DMS 273 treated with DMSO at 0.1 percent for 48 hours (cell line): Measurements from ENCODE around the gene SEMA3F.

ENCODE experiments used
- DNase-seq: peaks from one replicate; lab custom pipeline; 2025; lab: John Stamatoyannopoulos, UW

Gene SEMA3F

GRCh38 chr3:50132421-50133282 lies 22.5 kb upstream of the SEMA3F start:
- no peak for DNase-seq

- no peak for DNase-seq
Measured at GRCh38 chr3:50133283-50133615, 21.9 kb upstream of the SEMA3F start.

GRCh38 chr3:50134367-50134766 lies 20.8 kb upstream of the SEMA3F start:
- DNase-seq: no peak

- no peak for DNase-seq
Measured at GRCh38 chr3:50135964-50136363, 19.2 kb upstream of the SEMA3F start.

- DNase-seq: no peak
Measured at GRCh38 chr3:50136714-50137405, 18.3 kb upstream of the SEMA3F start.

- DNase-seq: no peak
Measured at GRCh38 chr3:50137531-50137930, 17.6 kb upstream of the SEMA3F start.

GRCh38 chr3:50138266-50139200 lies 16.6 kb upstream of the SEMA3F start:
- DNase-seq: no peak

GRCh38 chr3:50139308-50139707 lies 15.8 kb upstream of the SEMA3F start:
- DNase-seq: no peak

GRCh38 chr3:50139718-50140423 lies 15.3 kb upstream of the SEMA3F start:
- no peak for DNase-seq

- DNase-seq: no peak
Measured at GRCh38 chr3:50140990-50141389, 14.1 kb upstream of the SEMA3F start.

- DNase-seq: no peak
Measured at GRCh38 chr3:50146316-50146901, 8.7 kb upstream of the SEMA3F start.

GRCh38 chr3:50147016-50147415 lies 8.1 kb upstream of the SEMA3F start:
- DNase-seq: no peak

GRCh38 chr3:50147447-50147846 lies 7.7 kb upstream of the SEMA3F start:
- no peak for DNase-seq

GRCh38 chr3:50147861-50148260 lies 7.3 kb upstream of the SEMA3F start:
- no peak for DNase-seq

GRCh38 chr3:50150404-50150750 lies 4.7 kb upstream of the SEMA3F start:
- DNase-seq: no peak

GRCh38 chr3:50150863-50151686 lies 4.0 kb upstream of the SEMA3F start:
- no peak for DNase-seq

GRCh38 chr3:50151728-50152127 lies 3.4 kb upstream of the SEMA3F start:
- DNase-seq: no peak

GRCh38 chr3:50153782-50154475 lies 1.2 kb upstream of the SEMA3F start:
- DNase-seq: no peak

- DNase-seq: no peak
Measured at GRCh38 chr3:50154476-50154839, 666 bp upstream of the SEMA3F start.

GRCh38 chr3:50155491-50155878 lies 361 bp downstream of the SEMA3F start:
- DNase-seq: no peak
